ENCODE data around the gene RBMXL2.

GRCh38 chr11:7060868-7061267 lies 27.9 kb upstream of the RBMXL2 start:
- TF ChIP-seq CTCF (IDR thresholded peaks at IDR 0.05 in 4 of 5, conservative IDR thresholded peaks at IDR 0.05 in 1 of 5) (no peak), POLR2A (IDR thresholded peaks at IDR 0.05) (no peak)

All from gastrocnemius medialis (tissue), 4 donors.